Measurements from ENCODE around the gene CACUL1. TPM values are rescaled to one million over a fixed set of nuclear protein-coding genes. Genes with fewer than 3 reads are reported as not detected.
"Not testable (repeated sequence)": the region's sequence is repeated elsewhere in the genome, so short reads cannot be mapped to it uniquely, and the experiment has no call there.

CACUL1 gene
- total RNA-seq, 4 donors from 2014 or later: 24.0 to 45.7 (median 26.4) TPM

DNA sequence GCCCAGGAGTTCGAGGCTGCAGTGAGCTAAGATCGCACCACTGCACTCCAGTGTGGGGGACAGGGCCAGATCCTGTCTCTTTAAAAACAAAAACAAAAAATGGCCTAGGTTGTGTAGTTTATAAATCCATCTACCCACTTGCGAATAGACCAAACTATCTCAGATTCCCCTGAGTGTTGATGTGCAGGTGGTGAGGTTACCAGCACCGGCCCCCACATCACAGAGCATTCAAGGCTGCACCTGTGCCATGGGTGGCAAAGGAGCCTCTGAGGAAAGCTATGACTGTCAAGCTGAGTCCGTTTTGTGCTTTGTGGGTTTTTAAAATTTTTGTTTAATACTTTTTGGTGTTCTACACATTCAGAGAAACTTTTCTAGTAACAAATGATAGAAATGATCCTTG, 30.8 kb upstream of the CACUL1 start:
- DNase-seq (ENCODE audit: low spot score in 2 of 2): no peak
- H3K27me3 ChIP-seq: no peaks in the 10 kb centered on the region
- TF ChIP-seq, protein P1, sequence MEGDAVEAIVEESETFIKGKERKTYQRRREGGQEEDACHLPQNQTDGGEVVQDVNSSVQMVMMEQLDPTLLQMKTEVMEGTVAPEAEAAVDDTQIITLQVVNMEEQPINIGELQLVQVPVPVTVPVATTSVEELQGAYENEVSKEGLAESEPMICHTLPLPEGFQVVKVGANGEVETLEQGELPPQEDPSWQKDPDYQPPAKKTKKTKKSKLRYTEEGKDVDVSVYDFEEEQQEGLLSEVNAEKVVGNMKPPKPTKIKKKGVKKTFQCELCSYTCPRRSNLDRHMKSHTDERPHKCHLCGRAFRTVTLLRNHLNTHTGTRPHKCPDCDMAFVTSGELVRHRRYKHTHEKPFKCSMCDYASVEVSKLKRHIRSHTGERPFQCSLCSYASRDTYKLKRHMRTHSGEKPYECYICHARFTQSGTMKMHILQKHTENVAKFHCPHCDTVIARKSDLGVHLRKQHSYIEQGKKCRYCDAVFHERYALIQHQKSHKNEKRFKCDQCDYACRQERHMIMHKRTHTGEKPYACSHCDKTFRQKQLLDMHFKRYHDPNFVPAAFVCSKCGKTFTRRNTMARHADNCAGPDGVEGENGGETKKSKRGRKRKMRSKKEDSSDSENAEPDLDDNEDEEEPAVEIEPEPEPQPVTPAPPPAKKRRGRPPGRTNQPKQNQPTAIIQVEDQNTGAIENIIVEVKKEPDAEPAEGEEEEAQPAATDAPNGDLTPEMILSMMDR (IDR thresholded peaks at IDR 0.05): no peak
- no peak for TF ChIP-seq EP300 (IDR thresholded peaks at IDR 0.05)
- no peak for TF ChIP-seq POLR2A (IDR thresholded peaks at IDR 0.05)
- no peaks in the 10 kb centered on the region for H3K36me3 ChIP-seq
- no peak overlapping the region for H3K4me3 ChIP-seq
- no peak overlapping the region for H3K27ac ChIP-seq
- WGBS, 2 donors: 70 to 73% methylated on average over 5 of the region's 5 CpGs
- no peaks in the 10 kb centered on the region for H3K4me1 ChIP-seq
- no peaks in the 10 kb centered on the region for H3K9me3 ChIP-seq

DNA sequence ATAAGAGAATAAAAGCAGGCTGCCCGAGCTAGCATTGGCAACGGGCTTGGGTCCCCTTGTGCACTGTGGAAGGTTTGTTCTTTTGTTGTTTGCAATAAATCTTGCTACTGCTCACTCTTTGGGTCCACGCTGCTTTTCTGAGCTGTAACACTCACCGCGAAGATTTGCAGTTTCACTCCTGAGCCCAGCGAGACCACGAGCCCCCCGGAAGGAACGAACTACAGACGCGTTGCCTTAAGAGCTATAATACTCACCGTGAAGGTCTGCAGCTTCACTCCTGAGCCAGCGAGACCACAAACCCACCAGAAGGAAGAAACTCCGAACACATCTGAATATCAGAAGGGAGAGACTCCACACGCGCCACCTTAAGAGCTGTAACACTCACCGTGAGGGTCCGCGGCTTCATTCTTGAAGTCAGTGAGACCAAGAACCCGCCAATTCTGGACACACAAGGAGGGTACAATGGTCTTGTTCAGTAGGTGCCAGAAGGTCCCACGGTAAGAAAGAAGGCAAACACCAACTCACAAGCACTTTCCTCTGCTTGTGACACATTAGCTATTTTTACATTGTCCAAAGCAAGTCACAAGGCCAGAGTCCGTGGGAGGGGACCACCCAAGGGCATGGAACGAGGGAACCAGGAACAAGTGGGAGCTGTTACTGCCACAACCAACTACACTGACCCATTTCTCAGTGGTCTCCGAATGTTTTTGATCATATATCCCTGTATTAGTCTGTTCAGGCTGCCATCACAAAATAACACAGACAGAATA, 29.2 kb upstream of the CACUL1 start:
- no peaks in the 10 kb centered on the region for H3K9me3 ChIP-seq
- TF ChIP-seq POLR2A (IDR thresholded peaks at IDR 0.05) (no peak), EP300 (IDR thresholded peaks at IDR 0.05) (no peak)
- TF ChIP-seq, protein P1 (IDR thresholded peaks at IDR 0.05): no peak
- no peaks in the 10 kb centered on the region for H3K4me1 ChIP-seq
- H3K27me3 ChIP-seq: no peaks in the 10 kb centered on the region
- no peak overlapping the region for H3K27ac ChIP-seq
- no peak overlapping the region for H3K4me3 ChIP-seq
- no peaks in the 10 kb centered on the region for H3K36me3 ChIP-seq
- no peak for DNase-seq (ENCODE audit: low spot score in 2 of 2)
- WGBS, 2 donors: 76% methylated on average over 24 of the region's 24 CpGs

DNA sequence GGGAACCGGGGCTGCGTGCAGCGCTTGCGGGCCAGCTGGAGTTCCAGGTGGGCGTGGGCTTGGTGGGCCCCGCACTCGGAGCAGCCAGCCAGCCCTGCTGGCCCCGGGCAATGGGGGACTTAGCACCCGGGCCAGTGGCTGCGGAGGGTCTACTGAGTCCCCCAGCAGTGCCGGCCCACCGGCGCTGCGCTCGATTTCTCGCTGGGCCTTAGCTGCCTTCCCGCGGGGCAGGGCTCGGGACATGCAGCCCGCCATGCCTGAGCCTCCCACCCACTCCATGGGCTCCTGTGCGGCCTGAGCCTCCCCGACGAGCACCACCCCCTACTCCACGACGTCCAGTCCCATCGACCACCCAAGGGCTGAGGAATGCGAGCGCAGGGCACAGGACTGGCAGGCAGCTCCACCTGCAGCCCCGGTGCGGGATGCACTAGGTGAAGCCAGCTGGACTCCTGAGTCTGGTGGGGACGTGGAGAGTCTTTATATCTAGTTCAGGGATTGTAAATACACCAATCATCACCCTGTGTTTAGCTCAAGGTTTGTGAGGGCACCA, 28.2 kb upstream of the CACUL1 start:
- not testable (repeated sequence) for H3K9me3 ChIP-seq; H3K27ac ChIP-seq; DNase-seq (ENCODE audit: low spot score in 2 of 2); H3K27me3 ChIP-seq; H3K4me3 ChIP-seq; H3K36me3 ChIP-seq; H3K4me1 ChIP-seq
- whole genome bisulfite sequencing, 2 donors: 90% methylated on average over 4 to 31 of the region's 31 CpGs

DNA sequence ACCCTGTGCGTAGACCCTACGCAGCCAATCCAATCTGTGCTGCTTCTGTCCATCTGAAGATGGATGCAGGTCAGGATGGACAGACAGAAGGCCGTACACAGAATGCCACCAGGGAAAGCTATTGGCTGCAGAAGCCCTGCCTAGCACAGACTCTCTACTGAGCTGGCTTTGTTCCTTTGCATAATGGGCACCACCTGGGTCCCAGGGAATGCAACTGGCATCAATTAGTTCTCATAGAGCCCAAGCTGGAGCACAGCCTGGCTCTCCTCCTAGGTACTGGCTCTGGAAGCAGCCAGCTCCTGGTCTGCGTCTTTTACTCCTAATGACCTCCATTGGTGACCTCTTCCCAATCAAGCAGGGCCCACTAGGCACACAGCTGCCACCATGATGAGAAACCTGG, 26.8 kb upstream of the CACUL1 start:
- 91 to 98% methylated on average over 4 of the region's 4 CpGs for WGBS, 2 donors
- no peak for DNase-seq (ENCODE audit: low spot score in 2 of 2)
- H3K27me3 ChIP-seq: no peaks in the 10 kb centered on the region
- H3K9me3 ChIP-seq: no peaks in the 10 kb centered on the region
- no peaks in the 10 kb centered on the region for H3K4me1 ChIP-seq
- H3K27ac ChIP-seq: no peak overlapping the region
- TF ChIP-seq, protein P1 (IDR thresholded peaks at IDR 0.05): no peak
- TF ChIP-seq POLR2A (IDR thresholded peaks at IDR 0.05): no peak
- TF ChIP-seq EP300 (IDR thresholded peaks at IDR 0.05): no peak
- no peaks in the 10 kb centered on the region for H3K36me3 ChIP-seq
- H3K4me3 ChIP-seq: no peak overlapping the region

DNA sequence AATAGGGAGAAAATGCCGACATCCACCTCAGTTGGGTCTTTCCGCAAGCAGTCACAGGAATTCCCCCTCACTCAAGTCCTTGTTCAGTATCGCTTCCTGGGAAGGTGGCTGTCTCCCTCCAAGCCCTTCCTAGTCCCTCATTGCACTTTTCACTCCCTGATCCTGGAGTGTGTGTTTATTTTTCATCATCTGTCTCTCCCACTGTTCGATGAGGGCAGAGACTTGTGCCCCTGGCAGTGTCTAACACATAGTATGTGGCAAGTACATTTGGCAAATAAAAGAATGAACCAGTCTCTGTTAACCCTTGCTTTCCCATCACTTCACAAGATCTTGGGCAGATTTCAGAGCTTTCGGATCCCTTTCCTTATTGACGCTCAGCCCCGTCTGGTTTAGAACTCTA, 24.0 kb upstream of the CACUL1 start:
- TF ChIP-seq EP300 (IDR thresholded peaks at IDR 0.05) (no peak), POLR2A (IDR thresholded peaks at IDR 0.05) (no peak)
- WGBS, 2 donors: 80 to 84% methylated on average over 7 of the region's 7 CpGs

DNA sequence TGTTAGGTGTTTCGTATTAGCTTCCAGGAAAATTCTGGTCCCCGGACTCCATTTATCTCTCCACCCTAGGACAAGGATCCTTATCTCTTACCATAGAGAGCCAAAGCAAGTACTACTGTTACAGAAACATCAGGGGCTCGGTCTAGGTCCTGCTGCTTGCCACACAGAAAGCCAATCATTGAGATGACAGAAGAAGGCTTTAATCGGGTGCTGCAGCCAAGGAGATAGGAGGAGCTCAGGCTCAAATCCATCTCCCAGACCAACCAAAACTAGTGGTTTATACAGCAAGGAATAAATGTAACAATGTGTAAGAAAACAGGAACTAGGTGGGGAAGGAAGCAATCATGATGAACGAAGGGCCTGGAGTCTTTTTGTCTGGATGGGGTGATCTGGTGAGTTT, 22.2 kb upstream of the CACUL1 start:
- no peaks in the 10 kb centered on the region for H3K36me3 ChIP-seq
- H3K27ac ChIP-seq: no peak overlapping the region
- no peak overlapping the region for H3K4me3 ChIP-seq
- DNase-seq (ENCODE audit: low spot score in 2 of 2): no peak
- TF ChIP-seq, protein P1 (IDR thresholded peaks at IDR 0.05): no peak
- TF ChIP-seq EP300 (IDR thresholded peaks at IDR 0.05): no peak
- TF ChIP-seq POLR2A (IDR thresholded peaks at IDR 0.05): no peak
- no peaks in the 10 kb centered on the region for H3K4me1 ChIP-seq
- H3K9me3 ChIP-seq: no peaks in the 10 kb centered on the region
- no peaks in the 10 kb centered on the region for H3K27me3 ChIP-seq
- WGBS, 2 donors: 57 to 64% methylated on average over 5 of the region's 5 CpGs

More for the DNA sequence above, 24.0 kb upstream of the CACUL1 start:
- Histone ChIP-seq H3K36me3 (no peaks in the 10 kb centered on the region), H3K4me1 (no peaks in the 10 kb centered on the region), H3K27ac (no peak overlapping the region), H3K4me3 (no peak overlapping the region), H3K9me3 (no peaks in the 10 kb centered on the region), H3K27me3 (no peaks in the 10 kb centered on the region)
- no peak for DNase-seq (ENCODE audit: low spot score in 2 of 2)
